Peyer's patch (tissue), 4 donors: ENCODE data around the gene FAM89A. TPM values are rescaled to one million over a fixed set of nuclear protein-coding genes. Genes with fewer than 3 reads are reported as not detected.

ENCODE experiments used
- DNase-seq, 3 donors: peaks; one replicate each; pipeline ENCODE4 v3.0.0-alpha.2; 2017 to 2019
- H3K27ac ChIP-seq, 4 donors: fragments of 200-600 bp; sonication (generic); one replicate each; pipeline ENCODE4 v1.5.1; 2016 to 2019
- H3K27me3 ChIP-seq, 2 donors: fragments of 200-600 bp; sonication (generic); one replicate each; pipeline ENCODE4 v1.5.1; 2019
- H3K36me3 ChIP-seq, 3 donors: fragments of 200-600 bp; sonication (generic); one replicate each; pipeline ENCODE4 v1.5.1; 2016 to 2019
- H3K4me1 ChIP-seq, 4 donors: fragments of 200-600 bp; sonication (generic); one replicate each; pipeline ENCODE4 v1.5.1; 2016 to 2019
- H3K4me3 ChIP-seq, 4 donors: fragments of 200-600 bp; sonication (generic); 1 replicate in 3 of 4; 2 replicates in 1 of 4; pipeline ENCODE4 v1.5.1; 2016 to 2019; ENCODE audit warnings: mild to moderate bottlenecking in 1 of 4
- H3K9me3 ChIP-seq, 4 donors: fragments of 200-600 bp; sonication (generic); one replicate each; pipeline ENCODE4 v1.5.1; 2016 to 2019; ENCODE audit warnings: mild to moderate bottlenecking in 1 of 4
- POLR2A ChIP-seq, 2 donors: fragments of 450-650 bp; IDR thresholded peaks; one replicate each; pipeline ENCODE4 v1.5.1; 2017; ENCODE audit warnings: antibody characterized with exemption in 2 of 2, mild to moderate bottlenecking in 2 of 2, moderate library complexity in 2 of 2
- total RNA-seq, 4 donors: library from RNA; depleted of rRNA; stranded (reverse); fragments of >200 nt; gene quantifications; one replicate each; pipeline ENCODE4 v1.1.0, GENCODE V29; 2016
- TF ChIP-seq, protein P1 (sequence below), 6 experiments: fragments of 450-650 bp in 4 of 6; fragments of 200-600 bp in 2 of 6; sonication (generic) in 1 of 6; IDR thresholded peaks; one replicate each; pipeline ENCODE4 v1.5.1; 2017 to 2019; ENCODE audit warnings: antibody characterized with exemption in 6 of 6, mild to moderate bottlenecking in 3 of 6, moderate library complexity in 1 of 6

The FAM89A gene
- total RNA-seq, 4 donors from 2014 or later, result 0.94 to 3.0 (median 1.6) TPM; not detected in 1

GRCh38 chr1:231001892-231002291, 38.2 kb downstream of the FAM89A start:
- Histone ChIP-seq H3K4me3 (no peak overlapping the region), H3K27me3 (no peaks in the 10 kb centered on the region), H3K4me1 (no peaks in the 10 kb centered on the region), H3K9me3 (no peaks in the 10 kb centered on the region), H3K27ac (no peak overlapping the region), H3K36me3 (peaks cover 0 to 53% (median 0%) of the 10 kb centered on the region in 3 donors)
- TF ChIP-seq POLR2A (IDR thresholded peaks at IDR 0.05), result no peak
- TF ChIP-seq, protein P1, sequence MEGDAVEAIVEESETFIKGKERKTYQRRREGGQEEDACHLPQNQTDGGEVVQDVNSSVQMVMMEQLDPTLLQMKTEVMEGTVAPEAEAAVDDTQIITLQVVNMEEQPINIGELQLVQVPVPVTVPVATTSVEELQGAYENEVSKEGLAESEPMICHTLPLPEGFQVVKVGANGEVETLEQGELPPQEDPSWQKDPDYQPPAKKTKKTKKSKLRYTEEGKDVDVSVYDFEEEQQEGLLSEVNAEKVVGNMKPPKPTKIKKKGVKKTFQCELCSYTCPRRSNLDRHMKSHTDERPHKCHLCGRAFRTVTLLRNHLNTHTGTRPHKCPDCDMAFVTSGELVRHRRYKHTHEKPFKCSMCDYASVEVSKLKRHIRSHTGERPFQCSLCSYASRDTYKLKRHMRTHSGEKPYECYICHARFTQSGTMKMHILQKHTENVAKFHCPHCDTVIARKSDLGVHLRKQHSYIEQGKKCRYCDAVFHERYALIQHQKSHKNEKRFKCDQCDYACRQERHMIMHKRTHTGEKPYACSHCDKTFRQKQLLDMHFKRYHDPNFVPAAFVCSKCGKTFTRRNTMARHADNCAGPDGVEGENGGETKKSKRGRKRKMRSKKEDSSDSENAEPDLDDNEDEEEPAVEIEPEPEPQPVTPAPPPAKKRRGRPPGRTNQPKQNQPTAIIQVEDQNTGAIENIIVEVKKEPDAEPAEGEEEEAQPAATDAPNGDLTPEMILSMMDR (IDR thresholded peaks at IDR 0.05), result no peak
- DNase-seq, result no peak

DNA sequence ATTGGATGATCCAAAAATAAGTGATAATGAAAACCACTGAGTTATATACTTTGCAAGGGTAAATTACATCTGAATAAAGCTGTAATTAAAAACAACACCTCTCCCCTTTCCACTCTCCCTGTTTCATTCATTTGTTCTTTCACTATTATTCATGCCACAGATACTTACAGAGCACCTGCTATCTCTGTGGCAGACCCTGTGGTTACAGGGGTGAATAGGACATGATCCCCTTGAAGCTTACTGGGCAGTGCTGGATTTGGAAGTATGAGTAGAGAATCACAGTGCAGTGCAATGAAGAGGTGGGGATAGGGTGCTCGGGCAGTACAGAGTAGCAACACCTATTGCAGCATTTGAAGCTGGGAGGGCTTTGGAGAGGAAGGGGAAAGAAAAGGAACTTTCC, 39.4 kb downstream of the FAM89A start:
- peaks cover 0 to 66% (median 0%) of the 10 kb centered on the region in 3 donors for H3K36me3 ChIP-seq
- no peaks in the 10 kb centered on the region for H3K9me3 ChIP-seq
- no peak for DNase-seq
- H3K4me3 ChIP-seq, result no peak overlapping the region
- H3K27me3 ChIP-seq, result no peaks in the 10 kb centered on the region
- no peak overlapping the region for H3K27ac ChIP-seq
- no peaks in the 10 kb centered on the region for H3K4me1 ChIP-seq
- no peak for TF ChIP-seq POLR2A (IDR thresholded peaks at IDR 0.05)
- TF ChIP-seq, protein P1 (IDR thresholded peaks at IDR 0.05), result no peak

DNA sequence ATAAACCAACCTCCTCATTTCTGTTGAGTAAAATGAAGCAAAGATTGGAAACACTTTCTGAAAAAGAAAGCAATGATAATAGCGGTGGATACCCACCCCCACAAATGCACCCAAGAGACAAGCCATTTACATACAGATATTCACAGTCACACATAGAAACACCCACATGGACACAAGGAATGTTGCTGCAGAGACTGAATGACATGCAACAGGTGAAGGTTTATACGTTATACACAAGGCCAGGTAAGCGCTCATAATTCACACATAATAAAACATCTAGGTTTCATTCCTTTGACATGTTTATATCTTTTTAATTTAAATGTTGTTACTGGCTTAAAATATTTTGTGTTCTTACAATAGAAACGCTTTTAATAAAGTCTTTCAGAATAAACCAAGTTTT, 39.9 kb downstream of the FAM89A start:
- no peak for DNase-seq
- no peaks in the 10 kb centered on the region for H3K9me3 ChIP-seq
- H3K4me1 ChIP-seq, result no peaks in the 10 kb centered on the region
- peaks cover 0 to 66% (median 0%) of the 10 kb centered on the region in 3 donors for H3K36me3 ChIP-seq
- TF ChIP-seq, protein P1 (IDR thresholded peaks at IDR 0.05), result no peak
- no peak for TF ChIP-seq POLR2A (IDR thresholded peaks at IDR 0.05)
- no peaks in the 10 kb centered on the region for H3K27me3 ChIP-seq
- H3K27ac ChIP-seq, result no peak overlapping the region
- H3K4me3 ChIP-seq, result no peak overlapping the region

GRCh38 chr1:230994860-230995259, 45.2 kb downstream of the FAM89A start:
- H3K36me3 ChIP-seq, result peaks cover 0 to 65% (median 0%) of the 10 kb centered on the region in 3 donors
- no peak for TF ChIP-seq POLR2A (IDR thresholded peaks at IDR 0.05)
- TF ChIP-seq, protein P1 (IDR thresholded peaks at IDR 0.05), result no peak
- no peaks in the 10 kb centered on the region for H3K4me1 ChIP-seq
- H3K27ac ChIP-seq, result no peak overlapping the region
- H3K4me3 ChIP-seq, result no peak overlapping the region
- no peaks in the 10 kb centered on the region for H3K27me3 ChIP-seq
- DNase-seq, result no peak
- H3K9me3 ChIP-seq, result no peaks in the 10 kb centered on the region

- DNase-seq, result no peak
- Histone ChIP-seq H3K9me3 (no peaks in the 10 kb centered on the region), H3K27ac (no peak overlapping the region), H3K4me3 (no peak overlapping the region), H3K36me3 (peaks cover 0 to 43% (median 0%) of the 10 kb centered on the region in 3 donors), H3K27me3 (no peaks in the 10 kb centered on the region), H3K4me1 (peaks cover 0 to 5% (median 0%) of the 10 kb centered on the region in 4 donors)
- TF ChIP-seq POLR2A (IDR thresholded peaks at IDR 0.05), result no peak
- TF ChIP-seq, protein P1 (IDR thresholded peaks at IDR 0.05), result no peak
Observed at GRCh38 chr1:230992100-230992774, 47.8 kb downstream of the FAM89A start.
